Aorta (tissue), 5 donors: Measurements from ENCODE around the gene DRAXIN. TPM values are rescaled to one million over a fixed set of nuclear protein-coding genes. Genes with fewer than 3 reads are reported as not detected.
A peak's percentile ranks its signal among the peaks of the same experiment; 100 is the strongest.

Source experiments
- ATAC-seq: fragments of 200-7000 bp; cut with Tn5 transposase; one replicate; pipeline ENCODE4 v1.9.1; 2022; ENCODE audit warnings: moderate library complexity; ENCODE audit not compliant: low FRiP score
- DNase-seq, 2 donors: peaks; one replicate each; pipeline ENCODE4 v3.0.0-alpha.2; 2020
- H3K27ac ChIP-seq, 2 donors: one replicate each; pipeline ENCODE4 v1.5.1; 2013; ENCODE audit warnings: low read length in 2 of 2, mild to moderate bottlenecking in 2 of 2, moderate library complexity in 2 of 2, control low read depth in 1 of 2, inconsistent platforms in 1 of 2, low read depth in 1 of 2
- H3K27me3 ChIP-seq, 2 donors: one replicate each; pipeline ENCODE4 v1.6.1; 2013; ENCODE audit warnings: control low read depth in 1 of 2, low read length in 1 of 2, mild to moderate bottlenecking in 1 of 2, moderate library complexity in 1 of 2; ENCODE audit not compliant: insufficient read depth in 2 of 2, control insufficient read depth in 1 of 2
- H3K36me3 ChIP-seq, 2 donors: one replicate each; pipeline ENCODE4 v1.6.1; 2013; ENCODE audit warnings: control low read depth in 1 of 2, low read length in 1 of 2, mild to moderate bottlenecking in 1 of 2; ENCODE audit not compliant: insufficient read depth in 2 of 2, control insufficient read depth in 1 of 2
- H3K4me1 ChIP-seq, 2 donors: one replicate each; pipeline ENCODE4 v1.6.1; 2013; ENCODE audit warnings: low read length in 2 of 2, control low read depth in 1 of 2, mild to moderate bottlenecking in 1 of 2, moderate library complexity in 1 of 2; ENCODE audit not compliant: insufficient read depth in 2 of 2, control insufficient read depth in 1 of 2
- H3K4me3 ChIP-seq, 2 donors: one replicate each; pipeline ENCODE4 v1.5.1; 2013; ENCODE audit warnings: low read length in 2 of 2, control low read depth in 1 of 2, mild to moderate bottlenecking in 1 of 2
- H3K9me3 ChIP-seq: one replicate; pipeline ENCODE4 v1.6.1; 2013; ENCODE audit warnings: mild to moderate bottlenecking, low read length; ENCODE audit not compliant: control insufficient read depth
- WGBS, 2 donors: extraction: QIAGEN DNeasy Blood & Tissue Kit; methylation state at CpG; one replicate each; pipeline ENCODE4 v1.1.7; 2013; 5-methylcytosine and 5-hydroxymethylcytosine counted together
- intact Hi-C, 2 donors: fragments of 100-400 bp; cut with DNase I; formaldehyde crosslinking; loops; one replicate each; pipeline versions ENCODE4 v1.14.2 to v1.15.0; 2022
- polyA plus RNA-seq, 2 donors: library from polyadenylated mRNA; stranded (reverse); fragments of 200-250 nt; gene quantifications; one replicate each; pipeline ENCODE4 v1.2.3, GENCODE V29; 2013
- total RNA-seq, 2 donors: library from RNA; stranded (reverse); fragmentation: NEBNext Ultra II Directional; extraction: Animal tissue kit (Norgen Biotek cat#: 25700); gene quantifications; one replicate each; pipeline ENCODE4 v1.2.1, GENCODE V29; 2021
- donor health status: healthy with polysubstance abuse.
- donor health status: Bipolar disorder and iron deficiency.
- donor health status: DM: no; HTN: no; CAD: no.
- donor health status: DM: no; HTN: no; CAD: no.
- donor health status: DM: yes; HTN: yes; CAD: no.

The DRAXIN gene
- total and polyA plus RNA-seq, 4 donors: 0.03 to 0.21 TPM; not detected in 2

GRCh38 chr1:11701551-11701961 is 10.0 kb downstream of the DRAXIN start:
- Histone ChIP-seq H3K27me3 (no peaks in the 10 kb centered on the region), H3K36me3 (no peaks in the 10 kb centered on the region), H3K27ac (no peak overlapping the region), H3K9me3 (no peaks in the 10 kb centered on the region), H3K4me1 (no peaks in the 10 kb centered on the region), H3K4me3 (no peak overlapping the region)
- intact Hi-C loops: no loop called here
- DNase-seq: no peak
- no peak for ATAC-seq
- 3 to 8% methylated on average over 15 of the region's 15 CpGs for WGBS, 2 donors

DNA sequence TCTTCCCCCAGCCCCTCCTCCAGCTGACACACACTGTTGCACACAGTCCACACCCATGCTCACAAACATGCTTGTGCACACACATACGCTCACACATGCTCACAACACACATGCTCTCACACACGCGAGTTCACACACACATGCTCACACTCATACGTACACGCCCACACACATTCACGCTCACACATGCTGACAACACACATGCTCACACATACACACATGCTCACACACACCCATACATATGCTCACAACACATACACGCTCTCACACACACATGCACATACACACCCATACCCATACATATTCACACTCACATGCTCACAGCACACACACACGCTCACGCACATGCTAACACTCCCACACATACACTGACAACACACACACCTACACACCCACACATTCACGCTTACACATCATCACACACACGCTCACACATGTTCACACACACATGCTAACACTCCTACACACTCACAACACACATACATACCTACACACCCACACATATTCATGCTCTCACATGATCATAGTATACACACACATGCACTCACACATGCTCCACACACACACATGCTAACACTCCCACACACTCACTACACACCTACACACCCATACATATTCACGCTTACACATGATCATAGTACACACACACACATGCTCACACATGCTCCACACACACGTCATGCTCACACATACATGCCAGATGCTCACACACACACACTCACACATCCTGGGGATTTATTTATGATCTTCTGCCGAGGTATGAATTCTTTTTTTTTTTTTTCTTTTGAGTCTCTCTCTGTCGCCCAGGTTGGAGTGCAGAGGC is 10.7 kb downstream of the DRAXIN start:
- 68 to 75% methylated on average over 15 of the region's 15 CpGs for WGBS, 2 donors

GRCh38 chr1:11703357-11704193 is 12.1 kb downstream of the DRAXIN start:
- no peak overlapping the region for H3K27ac ChIP-seq
- intact Hi-C loops: no loop called here

More for the DNA sequence above, 10.7 kb downstream of the DRAXIN start:
- H3K36me3 ChIP-seq: no peaks in the 10 kb centered on the region
- no peaks in the 10 kb centered on the region for H3K9me3 ChIP-seq
- H3K27me3 ChIP-seq: no peaks in the 10 kb centered on the region
- DNase-seq (no peak), ATAC-seq (peak; percentile 8)
- intact Hi-C loops: no loop called here
- H3K4me1 ChIP-seq: no peaks in the 10 kb centered on the region
- H3K4me3 ChIP-seq: no peak overlapping the region
- no peak overlapping the region for H3K27ac ChIP-seq

DNA sequence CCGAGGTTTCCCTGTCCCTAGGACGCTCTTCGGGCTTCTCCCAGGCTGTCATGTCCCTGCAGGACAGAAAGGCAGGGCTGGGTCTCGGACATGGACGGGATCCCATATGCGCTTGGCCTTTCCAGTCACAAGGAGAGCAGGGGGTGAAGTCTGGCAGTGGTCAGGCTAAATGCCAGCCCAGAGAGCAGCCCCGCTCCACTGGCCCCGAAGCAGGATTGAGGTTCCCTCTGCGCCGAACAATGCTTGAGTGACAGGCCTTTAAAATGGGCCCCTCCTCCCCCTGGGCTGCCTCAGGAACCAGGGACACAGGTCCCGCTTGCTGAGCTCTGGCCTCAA is 12.7 kb downstream of the DRAXIN start:
- Histone ChIP-seq H3K36me3 (no peaks in the 10 kb centered on the region), H3K4me1 (no peaks in the 10 kb centered on the region), H3K9me3 (no peaks in the 10 kb centered on the region), H3K27ac (no peak overlapping the region), H3K27me3 (no peaks in the 10 kb centered on the region), H3K4me3 (no peak overlapping the region)
- DNase-seq: no peak
- ATAC-seq: no peak
- intact Hi-C loops: no loop called here
- WGBS, 2 donors: 76 to 78% methylated on average over 11 of the region's 11 CpGs

More at GRCh38 chr1:11703357-11704193, 12.1 kb downstream of the DRAXIN start:
- H3K4me3 ChIP-seq: no peak overlapping the region
- ATAC-seq (no peak), DNase-seq (no peak)
- H3K9me3 ChIP-seq: no peaks in the 10 kb centered on the region
- no peaks in the 10 kb centered on the region for H3K36me3 ChIP-seq
- WGBS, 2 donors: 72 to 73% methylated on average over 8 of the region's 8 CpGs
- no peaks in the 10 kb centered on the region for H3K27me3 ChIP-seq
- H3K4me1 ChIP-seq: no peaks in the 10 kb centered on the region

DNA sequence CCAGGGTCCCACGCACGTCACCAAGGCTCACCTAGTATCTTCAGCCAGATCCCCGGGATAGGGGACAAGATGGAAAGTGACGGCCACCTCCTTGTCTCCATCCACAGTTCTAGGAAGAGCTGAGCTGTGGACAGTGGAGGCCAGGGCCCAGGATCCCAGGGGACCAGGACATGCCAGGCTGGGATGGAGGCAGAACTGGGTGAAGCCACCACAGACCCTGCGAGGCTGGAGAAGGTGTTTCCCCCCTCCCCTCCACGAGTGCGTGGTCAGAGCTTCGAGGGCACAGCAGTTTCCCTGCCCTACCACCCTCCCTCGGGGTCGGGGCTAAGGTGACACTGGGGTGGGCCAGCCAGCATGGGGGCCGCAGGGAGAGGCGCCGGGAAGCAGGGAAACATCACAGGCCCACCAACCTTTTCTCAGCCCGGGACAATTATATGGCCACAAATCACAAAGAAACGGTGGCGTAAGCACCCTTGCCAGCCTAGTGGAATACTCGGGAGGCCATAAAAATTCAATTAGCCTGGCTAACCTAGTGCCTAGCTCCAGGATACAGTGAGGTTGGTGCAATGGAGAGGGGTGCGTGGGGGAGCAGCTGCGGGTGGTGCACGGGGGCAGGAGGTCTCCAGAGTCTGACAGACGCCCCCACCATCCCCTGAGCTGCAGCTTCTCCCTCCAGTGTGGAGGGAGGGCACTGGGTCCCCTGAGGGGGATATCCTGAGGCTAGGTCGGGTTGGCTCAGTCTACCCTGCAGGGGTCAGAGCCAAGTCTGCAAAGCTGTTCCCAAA is 13.4 kb downstream of the DRAXIN start:
- no peak for DNase-seq
- Histone ChIP-seq H3K9me3 (no peaks in the 10 kb centered on the region), H3K27me3 (no peaks in the 10 kb centered on the region), H3K4me1 (no peaks in the 10 kb centered on the region), H3K27ac (no peak overlapping the region), H3K36me3 (no peaks in the 10 kb centered on the region), H3K4me3 (no peak overlapping the region)
- intact Hi-C loops: no loop called here
- 78 to 81% methylated on average over 21 to 22 of the region's 22 CpGs for WGBS, 2 donors
- ATAC-seq: no peak

DNA sequence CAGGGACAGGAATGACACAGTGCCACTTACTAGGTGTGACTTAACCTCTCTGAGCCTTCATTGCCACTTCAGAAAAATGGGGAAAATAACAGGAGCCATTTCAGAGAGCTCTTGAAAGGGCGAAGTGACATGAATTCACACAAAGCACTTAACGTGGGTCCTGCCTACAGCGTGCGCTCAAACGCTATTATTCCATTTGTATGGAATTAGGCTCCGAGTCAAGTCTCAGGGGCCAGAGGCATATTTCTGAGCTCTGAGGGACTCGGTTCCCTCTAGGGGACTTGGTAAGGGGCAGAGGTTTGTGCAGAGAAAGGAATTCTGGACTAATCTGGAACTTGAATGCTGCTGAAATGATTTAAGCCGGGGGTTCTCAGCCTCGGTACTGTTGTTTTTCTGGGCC is 14.1 kb downstream of the DRAXIN start:
- ATAC-seq (no peak), DNase-seq (no peak)
- H3K4me3 ChIP-seq: no peak overlapping the region
- intact Hi-C loops: no loop called here
- H3K36me3 ChIP-seq: no peaks in the 10 kb centered on the region
- WGBS, 2 donors: 84% methylated on average over 9 of the region's 9 CpGs
- no peaks in the 10 kb centered on the region for H3K9me3 ChIP-seq
- no peaks in the 10 kb centered on the region for H3K27me3 ChIP-seq
- H3K27ac ChIP-seq: no peak overlapping the region
- H3K4me1 ChIP-seq: no peaks in the 10 kb centered on the region

GRCh38 chr1:11706292-11706691 is 14.8 kb downstream of the DRAXIN start:
- no peaks in the 10 kb centered on the region for H3K36me3 ChIP-seq
- ATAC-seq (no peak), DNase-seq (no peak)
- no peak overlapping the region for H3K4me3 ChIP-seq
- no peaks in the 10 kb centered on the region for H3K27me3 ChIP-seq
- intact Hi-C loops: no loop called here
- no peaks in the 10 kb centered on the region for H3K9me3 ChIP-seq
- 93 to 95% methylated on average over 14 of the region's 14 CpGs for WGBS, 2 donors
- H3K27ac ChIP-seq: no peak overlapping the region
- no peaks in the 10 kb centered on the region for H3K4me1 ChIP-seq

GRCh38 chr1:11707621-11708276 is 16.2 kb downstream of the DRAXIN start:
- WGBS, 2 donors: 16 to 22% methylated on average over 17 of the region's 17 CpGs
- no peak for ATAC-seq

More at GRCh38 chr1:11707621-11708276, 16.2 kb downstream of the DRAXIN start:
- no peaks in the 10 kb centered on the region for H3K9me3 ChIP-seq
- H3K4me3 ChIP-seq: no peak overlapping the region
- no peaks in the 10 kb centered on the region for H3K4me1 ChIP-seq
- H3K27me3 ChIP-seq: no peaks in the 10 kb centered on the region
- intact Hi-C loops: no loop called here
- H3K27ac ChIP-seq: no peak overlapping the region
- DNase-seq: no peak
- H3K36me3 ChIP-seq: no peaks in the 10 kb centered on the region
